Glutamatergic neuron (in vitro differentiated cells): ENCODE data around the gene TMEM223. TPM values are rescaled to one million over a fixed set of nuclear protein-coding genes. Genes with fewer than 3 reads are reported as not detected.

Experiments
- DNase-seq: peaks from one replicate; pipeline ENCODE4 v3.0.0; 2022
- H3K27ac Mint-ChIP-seq: one replicate; pipeline ENCODE4 v1.8.0; 2020; ENCODE audit warnings: mild to moderate bottlenecking, mixed read lengths, inconsistent platforms; ENCODE audit not compliant: unreplicated experiment
- H3K27me3 Mint-ChIP-seq: one replicate; pipeline ENCODE4 v1.8.0; 2020; ENCODE audit warnings: mild to moderate bottlenecking, moderate library complexity, mixed read lengths, inconsistent platforms; ENCODE audit not compliant: unreplicated experiment
- H3K36me3 Mint-ChIP-seq: one replicate; pipeline ENCODE4 v1.8.0; 2020; ENCODE audit warnings: mild to moderate bottlenecking, mixed read lengths, inconsistent platforms; ENCODE audit not compliant: unreplicated experiment
- H3K4me1 Mint-ChIP-seq: one replicate; pipeline ENCODE4 v1.8.0; 2020; ENCODE audit warnings: mild to moderate bottlenecking, low read depth, mixed read lengths, inconsistent platforms; ENCODE audit not compliant: unreplicated experiment
- H3K4me3 Mint-ChIP-seq: one replicate; pipeline ENCODE4 v1.8.0; 2020; ENCODE audit warnings: mild to moderate bottlenecking, mixed read lengths, inconsistent platforms; ENCODE audit not compliant: unreplicated experiment
- H3K9me3 Mint-ChIP-seq: one replicate; pipeline ENCODE4 v1.8.0; 2020; ENCODE audit warnings: mild to moderate bottlenecking, moderate library complexity, mixed read lengths, inconsistent platforms; ENCODE audit not compliant: unreplicated experiment
- CTCF ChIP-seq: fragments of 200-600 bp; sonication (generic); IDR thresholded peaks from one replicate; pipeline ENCODE4 v1.5.0; 2021; ENCODE audit not compliant: partially characterized antibody, unreplicated experiment
- total RNA-seq: library from RNA; stranded (reverse); fragmentation: NEBNext Ultra II Directional; extraction: Animal tissue kit (Norgen Biotek cat#: 25700); gene quantifications from one replicate; pipeline ENCODE4 v1.2.1, GENCODE V29; 2021; ENCODE audit not compliant: unreplicated experiment

Gene TMEM223
- total RNA-seq, 1 donor from 2014 or later, result 17.4 TPM

- peaks cover 9% of the 10 kb centered on the region for H3K27me3 Mint-ChIP-seq
- peaks cover 14% of the 10 kb centered on the region for H3K4me1 Mint-ChIP-seq
- peak overlapping the region; percentile 97 for H3K27ac Mint-ChIP-seq
- no peak for TF ChIP-seq CTCF
- H3K36me3 Mint-ChIP-seq, result no peaks in the 10 kb centered on the region
- H3K9me3 Mint-ChIP-seq, result peaks cover 13% of the 10 kb centered on the region
- no peak for DNase-seq
- H3K4me3 Mint-ChIP-seq, result peak overlapping the region; percentile 96
Measured at GRCh38 chr11:62805961-62806441, 14.2 kb upstream of the TMEM223 start.

- Mint-ChIP-seq H3K36me3 (no peaks in the 10 kb centered on the region), H3K27me3 (peaks cover 7% of the 10 kb centered on the region), H3K4me1 (peaks cover 14% of the 10 kb centered on the region), H3K9me3 (peaks cover 11% of the 10 kb centered on the region), H3K4me3 (peak within 1 kb of the TSS; percentile 99), H3K27ac (peak within 1 kb of the TSS; percentile 97)
- TF ChIP-seq CTCF, result no peak
- DNase-seq, result peak; percentile 96
Measured at GRCh38 chr11:62805076-62805892, 13.5 kb upstream of the TMEM223 start, which contains the start of gene NXF1. Gene NXF1 (minus strand): TSS chr11:62805440. CDS start chr11:62805356, 84 bp downstream.

DNA sequence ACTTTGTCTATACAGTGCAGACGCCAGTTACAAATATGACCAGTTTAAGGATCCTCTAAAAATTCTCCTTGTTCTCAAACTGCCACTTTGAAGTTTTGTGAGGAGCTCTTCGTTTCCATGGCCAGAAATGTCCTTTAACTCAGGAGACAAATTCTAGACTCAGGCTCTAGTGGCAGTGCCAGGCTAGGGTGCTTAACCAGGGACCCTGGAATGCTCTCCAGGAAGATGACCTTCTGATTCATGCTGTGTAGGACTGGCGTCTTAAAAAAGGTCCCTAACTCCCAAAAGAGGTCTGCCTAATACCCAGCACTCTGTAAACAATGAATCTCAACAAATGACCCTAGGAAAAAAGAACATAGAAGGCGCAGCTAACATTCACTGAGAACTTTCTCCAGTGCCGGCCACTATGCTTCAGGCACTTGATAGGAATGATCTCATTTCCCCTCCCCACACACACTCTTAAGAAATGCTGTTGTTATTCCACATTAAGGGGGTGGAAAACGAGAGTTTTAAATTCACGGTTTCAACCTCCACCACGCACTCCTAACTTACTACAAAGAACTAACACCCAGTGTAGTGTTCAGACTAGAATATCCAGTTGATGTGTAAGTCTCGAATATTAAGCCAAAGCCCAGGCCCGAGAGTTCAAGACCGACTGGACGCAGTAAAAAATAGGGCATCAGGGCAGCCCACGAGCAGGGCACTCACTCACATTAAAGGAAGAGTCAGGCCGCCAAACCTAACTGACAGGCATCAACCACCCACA lies 12.7 kb upstream of the TMEM223 start:
- no peak for TF ChIP-seq CTCF
- peak overlapping the region; percentile 99 for H3K4me3 Mint-ChIP-seq
- peaks cover 7% of the 10 kb centered on the region for H3K27me3 Mint-ChIP-seq
- H3K27ac Mint-ChIP-seq, result peak overlapping the region; percentile 95
- no peaks in the 10 kb centered on the region for H3K36me3 Mint-ChIP-seq
- no peak for DNase-seq
- H3K4me1 Mint-ChIP-seq, result peaks cover 14% of the 10 kb centered on the region
- H3K9me3 Mint-ChIP-seq, result peaks cover 11% of the 10 kb centered on the region

DNA sequence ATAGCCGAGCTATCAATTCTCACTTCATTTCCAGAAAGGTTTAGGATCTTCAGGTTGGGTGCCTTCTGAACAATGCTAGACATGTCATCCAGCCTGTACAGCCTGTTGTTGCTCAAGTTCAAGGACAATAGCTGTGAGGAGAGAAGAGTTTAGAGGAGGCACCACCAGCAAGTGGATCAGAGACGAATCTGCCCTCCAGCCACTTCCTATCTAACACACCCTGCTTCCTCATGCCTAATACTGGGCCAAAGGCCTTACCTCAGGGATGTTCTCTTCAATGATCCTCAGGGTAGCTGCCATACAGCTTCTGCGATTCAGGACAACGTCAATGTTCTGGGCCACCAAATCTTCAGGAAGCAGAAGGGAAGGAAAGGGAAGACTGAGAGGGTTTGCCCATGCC lies 9.3 kb upstream of the TMEM223 start:
- no peak overlapping the region for H3K27ac Mint-ChIP-seq
- H3K27me3 Mint-ChIP-seq, result peaks cover 7% of the 10 kb centered on the region
- H3K9me3 Mint-ChIP-seq, result peaks cover 5% of the 10 kb centered on the region
- H3K36me3 Mint-ChIP-seq, result no peaks in the 10 kb centered on the region
- H3K4me3 Mint-ChIP-seq, result no peak overlapping the region
- no peak for DNase-seq
- TF ChIP-seq CTCF, result no peak
- H3K4me1 Mint-ChIP-seq, result peaks cover 7% of the 10 kb centered on the region

GRCh38 chr11:62799486-62799885 lies 7.7 kb upstream of the TMEM223 start:
- H3K36me3 Mint-ChIP-seq, result no peaks in the 10 kb centered on the region
- peaks cover 2% of the 10 kb centered on the region for H3K27me3 Mint-ChIP-seq

More at GRCh38 chr11:62799486-62799885, 7.7 kb upstream of the TMEM223 start:
- no peak for TF ChIP-seq CTCF
- Mint-ChIP-seq H3K9me3 (peaks cover under 1% of the 10 kb centered on the region), H3K4me3 (no peak overlapping the region), H3K27ac (no peak overlapping the region), H3K4me1 (peaks cover 7% of the 10 kb centered on the region)
- DNase-seq, result no peak
